Peyer's patch (tissue), 4 donors: ENCODE measurements around the gene RBP5. TPM values are rescaled to one million over a fixed set of nuclear protein-coding genes. Genes with fewer than 3 reads are reported as not detected.

Experiments used
- DNase-seq, 3 donors: peaks; one replicate each; pipeline ENCODE4 v3.0.0-alpha.2; 2017 to 2019
- H3K27ac ChIP-seq, 4 donors: fragments of 200-600 bp; sonication (generic); one replicate each; pipeline ENCODE4 v1.5.1; 2016 to 2019
- H3K27me3 ChIP-seq, 2 donors: fragments of 200-600 bp; sonication (generic); one replicate each; pipeline ENCODE4 v1.5.1; 2019
- H3K36me3 ChIP-seq, 3 donors: fragments of 200-600 bp; sonication (generic); one replicate each; pipeline ENCODE4 v1.5.1; 2016 to 2019
- H3K4me1 ChIP-seq, 4 donors: fragments of 200-600 bp; sonication (generic); one replicate each; pipeline ENCODE4 v1.5.1; 2016 to 2019
- H3K4me3 ChIP-seq, 4 donors: fragments of 200-600 bp; sonication (generic); 1 replicate in 3 of 4; 2 replicates in 1 of 4; pipeline ENCODE4 v1.5.1; 2016 to 2019; ENCODE audit warnings: mild to moderate bottlenecking in 1 of 4
- H3K9me3 ChIP-seq, 4 donors: fragments of 200-600 bp; sonication (generic); one replicate each; pipeline ENCODE4 v1.5.1; 2016 to 2019; ENCODE audit warnings: mild to moderate bottlenecking in 1 of 4
- CTCF ChIP-seq, 6 experiments: fragments of 450-650 bp in 4 of 6; fragments of 200-600 bp in 2 of 6; sonication (generic) in 1 of 6; IDR thresholded peaks; one replicate each; pipeline ENCODE4 v1.5.1; 2017 to 2019; ENCODE audit warnings: antibody characterized with exemption in 6 of 6, mild to moderate bottlenecking in 3 of 6, moderate library complexity in 1 of 6
- POLR2A ChIP-seq, 2 donors: fragments of 450-650 bp; IDR thresholded peaks; one replicate each; pipeline ENCODE4 v1.5.1; 2017; ENCODE audit warnings: antibody characterized with exemption in 2 of 2, mild to moderate bottlenecking in 2 of 2, moderate library complexity in 2 of 2
- total RNA-seq, 4 donors: library from RNA; depleted of rRNA; stranded (reverse); fragments of >200 nt; gene quantifications; one replicate each; pipeline ENCODE4 v1.1.0, GENCODE V29; 2016

Gene RBP5
- total RNA-seq, 4 donors from 2014 or later = 3.7 to 64.4 (median 4.3) TPM; not detected in 1

- H3K27ac ChIP-seq = no peak overlapping the region
- H3K36me3 ChIP-seq = peaks cover 0 to 16% (median 0%) of the 10 kb centered on the region in 3 donors
- TF ChIP-seq CTCF (IDR thresholded peaks at IDR 0.05) = no peak
- no peak for TF ChIP-seq POLR2A (IDR thresholded peaks at IDR 0.05)
- no peaks in the 10 kb centered on the region for H3K4me1 ChIP-seq
- H3K27me3 ChIP-seq = no peaks in the 10 kb centered on the region
- DNase-seq = no peak
- no peak overlapping the region for H3K4me3 ChIP-seq
- H3K9me3 ChIP-seq = no peaks in the 10 kb centered on the region
Measured at GRCh38 chr12:7154901-7155470, 26.3 kb upstream of the RBP5 start.

GRCh38 chr12:7154042-7154441 lies 25.4 kb upstream of the RBP5 start:
- TF ChIP-seq CTCF (IDR thresholded peaks at IDR 0.05) (no peak), POLR2A (IDR thresholded peaks at IDR 0.05) (no peak)
- no peak for DNase-seq
- H3K36me3 ChIP-seq = peaks cover 0 to 23% (median 0%) of the 10 kb centered on the region in 3 donors
- no peaks in the 10 kb centered on the region for H3K9me3 ChIP-seq
- H3K4me3 ChIP-seq = no peak overlapping the region
- H3K27ac ChIP-seq = no peak overlapping the region
- H3K27me3 ChIP-seq = no peaks in the 10 kb centered on the region
- H3K4me1 ChIP-seq = no peaks in the 10 kb centered on the region

GRCh38 chr12:7152818-7153217 lies 24.1 kb upstream of the RBP5 start:
- Histone ChIP-seq H3K27me3 (no peaks in the 10 kb centered on the region), H3K27ac (no peak overlapping the region), H3K4me3 (no peak overlapping the region), H3K4me1 (no peaks in the 10 kb centered on the region), H3K36me3 (peaks cover 0 to 30% (median 0%) of the 10 kb centered on the region in 3 donors), H3K9me3 (no peaks in the 10 kb centered on the region)
- DNase-seq = no peak
- TF ChIP-seq CTCF (IDR thresholded peaks at IDR 0.05) (no peak), POLR2A (IDR thresholded peaks at IDR 0.05) (no peak)

- H3K36me3 ChIP-seq = peaks cover 0 to 32% (median 0%) of the 10 kb centered on the region in 3 donors
Measured at GRCh38 chr12:7151532-7151931, 22.8 kb upstream of the RBP5 start.

GRCh38 chr12:7150841-7151240 lies 22.2 kb upstream of the RBP5 start:
- DNase-seq = no peak
- Histone ChIP-seq H3K27me3 (no peaks in the 10 kb centered on the region), H3K27ac (no peak overlapping the region), H3K4me3 (no peak overlapping the region), H3K4me1 (no peaks in the 10 kb centered on the region), H3K9me3 (no peaks in the 10 kb centered on the region), H3K36me3 (peaks cover 0 to 30% (median 0%) of the 10 kb centered on the region in 3 donors)
- TF ChIP-seq CTCF (IDR thresholded peaks at IDR 0.05) (no peak), POLR2A (IDR thresholded peaks at IDR 0.05) (no peak)

More at GRCh38 chr12:7151532-7151931, 22.8 kb upstream of the RBP5 start:
- H3K27me3 ChIP-seq = no peaks in the 10 kb centered on the region
- H3K27ac ChIP-seq = no peak overlapping the region
- TF ChIP-seq POLR2A (IDR thresholded peaks at IDR 0.05) (no peak), CTCF (IDR thresholded peaks at IDR 0.05) (no peak)
- no peak overlapping the region for H3K4me3 ChIP-seq
- H3K9me3 ChIP-seq = no peaks in the 10 kb centered on the region
- no peaks in the 10 kb centered on the region for H3K4me1 ChIP-seq
- DNase-seq = no peak
